Measurements from ENCODE around the gene ABCA1. TPM values are rescaled to one million over a fixed set of nuclear protein-coding genes. Genes with fewer than 3 reads are reported as not detected.

Gene ABCA1
- total and polyA plus RNA-seq, 2 of the 13 experiments (the other 11 are each of a cell fraction or from before 2014, with no cell fraction given): 26.8 to 63.8 TPM

DNA sequence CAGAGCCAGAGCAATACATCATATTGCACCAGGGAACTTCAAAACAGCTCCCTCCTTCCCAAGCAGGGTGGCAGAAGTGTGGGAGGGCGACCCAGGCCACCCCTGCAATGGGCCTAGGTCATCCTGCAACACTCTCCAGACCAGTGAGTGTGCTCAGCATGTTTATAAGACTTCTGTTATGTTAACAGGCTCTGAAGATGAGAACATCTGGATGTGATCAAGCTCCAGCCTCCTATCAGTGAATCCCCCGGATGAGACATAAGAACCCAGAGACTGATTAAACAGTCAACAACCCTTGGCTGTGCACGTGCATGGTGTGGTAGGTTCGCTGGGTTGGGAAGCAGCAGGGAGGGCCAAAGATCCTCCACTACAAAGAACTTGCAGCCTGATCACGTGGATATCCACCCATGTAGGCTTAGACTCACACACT, 63.3 kb downstream of the ABCA1 start (continued):
- TF ChIP-seq ZNF746 (CRISPR knock-in tag; IDR thresholded peaks at IDR 0.05) (no peak), NFKB2 (CRISPR knock-in tag; IDR thresholded peaks at IDR 0.05; ENCODE audit: borderline replicate concordance) (no peak), NKX3-1 (CRISPR knock-in tag; IDR thresholded peaks at IDR 0.05) (no peak), ZBTB33 (CRISPR knock-in tag; IDR thresholded peaks at IDR 0.05) (no peak), ZNF558 (CRISPR knock-in tag; IDR thresholded peaks at IDR 0.05; ENCODE audit: borderline replicate concordance) (no peak), GATA4 (IDR thresholded peaks at IDR 0.05; ENCODE audit: borderline replicate concordance, low read depth) (no peak), ZBTB7B (CRISPR knock-in tag; IDR thresholded peaks at IDR 0.05) (no peak), U2AF1 (optimal IDR thresholded peaks at IDR 0.05; ENCODE audit: low read depth, low read length) (no peak), AKNA (CRISPR knock-in tag; IDR thresholded peaks at IDR 0.05; ENCODE audit: borderline replicate concordance) (no peak), ZSCAN22 (CRISPR knock-in tag; IDR thresholded peaks at IDR 0.05) (no peak), ARNT2 (CRISPR knock-in tag; IDR thresholded peaks at IDR 0.05; ENCODE audit: low read depth) (no peak), ZNF598 (CRISPR knock-in tag; IDR thresholded peaks at IDR 0.05; ENCODE audit: borderline replicate concordance) (no peak), ZNF337 (CRISPR knock-in tag; IDR thresholded peaks at IDR 0.05; ENCODE audit: borderline replicate concordance, low read depth) (no peak), ESRRA (CRISPR knock-in tag; IDR thresholded peaks at IDR 0.05; ENCODE audit: low read depth) (no peak), TBL1XR1 (IDR thresholded peaks at IDR 0.05; ENCODE audit: borderline replicate concordance, low read length, partially characterized antibody) (no peak), NCOA2 (CRISPR knock-in tag; IDR thresholded peaks at IDR 0.05) (no peak), HDAC6 (IDR thresholded peaks at IDR 0.05; ENCODE audit: low read depth, low read length) (no peak), NFRKB (IDR thresholded peaks at IDR 0.05) (no peak), RBAK (CRISPR knock-in tag; IDR thresholded peaks at IDR 0.05) (no peak), MAFG (CRISPR knock-in tag; IDR thresholded peaks at IDR 0.05) (no peak)
- TF ChIP-seq, protein P1, sequence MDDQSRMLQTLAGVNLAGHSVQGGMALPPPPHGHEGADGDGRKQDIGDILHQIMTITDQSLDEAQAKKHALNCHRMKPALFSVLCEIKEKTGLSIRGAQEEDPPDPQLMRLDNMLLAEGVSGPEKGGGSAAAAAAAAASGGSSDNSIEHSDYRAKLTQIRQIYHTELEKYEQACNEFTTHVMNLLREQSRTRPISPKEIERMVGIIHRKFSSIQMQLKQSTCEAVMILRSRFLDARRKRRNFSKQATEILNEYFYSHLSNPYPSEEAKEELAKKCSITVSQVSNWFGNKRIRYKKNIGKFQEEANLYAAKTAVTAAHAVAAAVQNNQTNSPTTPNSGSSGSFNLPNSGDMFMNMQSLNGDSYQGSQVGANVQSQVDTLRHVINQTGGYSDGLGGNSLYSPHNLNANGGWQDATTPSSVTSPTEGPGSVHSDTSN (CRISPR knock-in tag; IDR thresholded peaks at IDR 0.05; ENCODE audit: borderline replicate concordance): no peak
- TF ChIP-seq, protein P2, sequence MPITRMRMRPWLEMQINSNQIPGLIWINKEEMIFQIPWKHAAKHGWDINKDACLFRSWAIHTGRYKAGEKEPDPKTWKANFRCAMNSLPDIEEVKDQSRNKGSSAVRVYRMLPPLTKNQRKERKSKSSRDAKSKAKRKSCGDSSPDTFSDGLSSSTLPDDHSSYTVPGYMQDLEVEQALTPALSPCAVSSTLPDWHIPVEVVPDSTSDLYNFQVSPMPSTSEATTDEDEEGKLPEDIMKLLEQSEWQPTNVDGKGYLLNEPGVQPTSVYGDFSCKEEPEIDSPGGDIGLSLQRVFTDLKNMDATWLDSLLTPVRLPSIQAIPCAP (CRISPR knock-in tag; IDR thresholded peaks at IDR 0.05; ENCODE audit: low read depth): no peak
